Activated naive CD4-positive, alpha-beta T cell treated with anti-CD3 and anti-CD28 coated beads, Interleukin-2, amount 10 ng/mL, durations not matched to agents 7 days and 5 days (primary cell): ENCODE measurements around the gene ABITRAM.

Source experiments
- CTCF ChIA-PET: fragments of 350-600 bp; sonication (Branson Sonifier 250); formaldehyde crosslinking; loops from one replicate; lab custom pipeline; 2021; ENCODE audit warnings: antibody characterized with exemption; lab: Charles Lee
- DNase-seq: peaks from one replicate; pipeline ENCODE4 v3.0.0-alpha.2; 2020
- H3K27ac Mint-ChIP-seq: one replicate; pipeline ENCODE4 v1.8.0; 2021; ENCODE audit warnings: mild to moderate bottlenecking, moderate library complexity, mixed read lengths
- H3K27me3 Mint-ChIP-seq: one replicate; pipeline ENCODE4 v1.8.0; 2021; ENCODE audit warnings: mild to moderate bottlenecking, mixed read lengths
- H3K36me3 Mint-ChIP-seq: one replicate; pipeline ENCODE4 v1.8.0; 2021; ENCODE audit warnings: mixed read lengths
- H3K4me1 Mint-ChIP-seq: one replicate; pipeline ENCODE4 v1.8.0; 2021; ENCODE audit warnings: mixed read lengths
- H3K4me3 Mint-ChIP-seq: one replicate; pipeline ENCODE4 v1.8.0; 2021; ENCODE audit warnings: mild to moderate bottlenecking, moderate library complexity, mixed read lengths
- H3K9me3 Mint-ChIP-seq: one replicate; pipeline ENCODE4 v1.8.0; 2021; ENCODE audit warnings: mixed read lengths

The ABITRAM gene

GRCh38 chr9:108983885-108984284, 49.7 kb downstream of the ABITRAM start:
- Mint-ChIP-seq H3K36me3 (peaks cover 4% of the 10 kb centered on the region), H3K4me3 (no peak overlapping the region), H3K4me1 (no peaks in the 10 kb centered on the region), H3K27me3 (no peaks in the 10 kb centered on the region), H3K9me3 (no peaks in the 10 kb centered on the region), H3K27ac (no peak overlapping the region)
- CTCF ChIA-PET = no interaction called here
- DNase-seq = no peak
